ENCODE results near the gene PRUNE2. TPM values are rescaled to one million over a fixed set of nuclear protein-coding genes. Genes with fewer than 3 reads are reported as not detected.
"Not testable (repeated sequence)": the region's sequence is repeated elsewhere in the genome, so short reads cannot be mapped to it uniquely, and the experiment has no call there.

PRUNE2 gene, protein sequence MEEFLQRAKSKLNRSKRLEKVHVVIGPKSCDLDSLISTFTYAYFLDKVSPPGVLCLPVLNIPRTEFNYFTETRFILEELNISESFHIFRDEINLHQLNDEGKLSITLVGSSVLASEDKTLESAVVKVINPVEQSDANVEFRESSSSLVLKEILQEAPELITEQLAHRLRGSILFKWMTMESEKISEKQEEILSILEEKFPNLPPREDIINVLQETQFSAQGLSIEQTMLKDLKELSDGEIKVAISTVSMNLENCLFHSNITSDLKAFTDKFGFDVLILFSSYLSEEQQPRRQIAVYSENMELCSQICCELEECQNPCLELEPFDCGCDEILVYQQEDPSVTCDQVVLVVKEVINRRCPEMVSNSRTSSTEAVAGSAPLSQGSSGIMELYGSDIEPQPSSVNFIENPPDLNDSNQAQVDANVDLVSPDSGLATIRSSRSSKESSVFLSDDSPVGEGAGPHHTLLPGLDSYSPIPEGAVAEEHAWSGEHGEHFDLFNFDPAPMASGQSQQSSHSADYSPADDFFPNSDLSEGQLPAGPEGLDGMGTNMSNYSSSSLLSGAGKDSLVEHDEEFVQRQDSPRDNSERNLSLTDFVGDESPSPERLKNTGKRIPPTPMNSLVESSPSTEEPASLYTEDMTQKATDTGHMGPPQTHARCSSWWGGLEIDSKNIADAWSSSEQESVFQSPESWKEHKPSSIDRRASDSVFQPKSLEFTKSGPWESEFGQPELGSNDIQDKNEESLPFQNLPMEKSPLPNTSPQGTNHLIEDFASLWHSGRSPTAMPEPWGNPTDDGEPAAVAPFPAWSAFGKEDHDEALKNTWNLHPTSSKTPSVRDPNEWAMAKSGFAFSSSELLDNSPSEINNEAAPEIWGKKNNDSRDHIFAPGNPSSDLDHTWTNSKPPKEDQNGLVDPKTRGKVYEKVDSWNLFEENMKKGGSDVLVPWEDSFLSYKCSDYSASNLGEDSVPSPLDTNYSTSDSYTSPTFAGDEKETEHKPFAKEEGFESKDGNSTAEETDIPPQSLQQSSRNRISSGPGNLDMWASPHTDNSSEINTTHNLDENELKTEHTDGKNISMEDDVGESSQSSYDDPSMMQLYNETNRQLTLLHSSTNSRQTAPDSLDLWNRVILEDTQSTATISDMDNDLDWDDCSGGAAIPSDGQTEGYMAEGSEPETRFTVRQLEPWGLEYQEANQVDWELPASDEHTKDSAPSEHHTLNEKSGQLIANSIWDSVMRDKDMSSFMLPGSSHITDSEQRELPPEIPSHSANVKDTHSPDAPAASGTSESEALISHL (N-terminal part only)
- total RNA-seq = 10 to 100 TPM; 58.6 to 78.9 TPM

DNA sequence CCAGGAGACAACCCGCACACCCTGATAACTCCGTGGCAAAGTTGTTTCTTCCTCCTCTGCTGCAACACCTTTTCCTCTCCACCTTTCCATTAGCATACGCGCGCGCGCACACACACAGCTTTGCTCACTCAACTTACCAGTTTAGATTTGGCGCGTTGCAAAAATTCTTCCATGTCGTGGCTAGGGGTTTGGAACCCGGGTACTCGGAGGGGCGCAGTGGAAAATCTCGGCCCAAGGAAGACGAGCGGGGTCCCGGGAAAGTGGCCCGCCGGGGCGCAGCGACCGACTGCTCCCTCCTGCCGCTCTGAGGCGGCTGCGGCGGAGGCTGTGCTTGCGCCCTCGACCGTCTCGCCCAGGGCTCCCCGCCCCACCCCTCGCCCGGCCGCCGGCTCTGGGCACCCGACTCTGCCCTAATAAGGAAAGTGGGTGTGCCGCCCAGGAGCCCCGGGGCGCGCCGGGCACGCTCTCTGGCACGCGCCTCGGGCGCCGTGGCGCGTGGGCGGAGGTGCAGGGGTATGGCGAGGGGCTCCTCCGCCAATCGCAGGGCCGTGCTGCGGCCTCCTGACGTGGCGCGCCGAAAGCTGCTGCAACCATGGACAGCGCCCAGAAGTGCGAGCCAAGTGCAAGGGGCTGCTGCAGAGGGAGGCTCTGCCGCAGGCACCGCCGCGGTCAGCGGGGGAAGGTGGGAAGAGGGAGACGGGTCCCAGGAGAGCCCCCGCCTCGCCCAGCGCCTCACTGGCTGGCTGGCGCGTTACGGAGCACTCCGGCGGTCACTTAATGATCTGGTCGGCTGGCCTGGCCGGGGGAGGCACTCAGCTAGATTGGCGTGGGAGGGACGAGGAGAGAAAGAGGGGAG lies at the start of gene PRUNE2:
Gene PRUNE2, minus strand, starts transcription at position 324 of the 856 bp plus-strand sequence. Its CDS starts 151 bp downstream, at position 173.
- TF ChIP-seq, protein P1, sequence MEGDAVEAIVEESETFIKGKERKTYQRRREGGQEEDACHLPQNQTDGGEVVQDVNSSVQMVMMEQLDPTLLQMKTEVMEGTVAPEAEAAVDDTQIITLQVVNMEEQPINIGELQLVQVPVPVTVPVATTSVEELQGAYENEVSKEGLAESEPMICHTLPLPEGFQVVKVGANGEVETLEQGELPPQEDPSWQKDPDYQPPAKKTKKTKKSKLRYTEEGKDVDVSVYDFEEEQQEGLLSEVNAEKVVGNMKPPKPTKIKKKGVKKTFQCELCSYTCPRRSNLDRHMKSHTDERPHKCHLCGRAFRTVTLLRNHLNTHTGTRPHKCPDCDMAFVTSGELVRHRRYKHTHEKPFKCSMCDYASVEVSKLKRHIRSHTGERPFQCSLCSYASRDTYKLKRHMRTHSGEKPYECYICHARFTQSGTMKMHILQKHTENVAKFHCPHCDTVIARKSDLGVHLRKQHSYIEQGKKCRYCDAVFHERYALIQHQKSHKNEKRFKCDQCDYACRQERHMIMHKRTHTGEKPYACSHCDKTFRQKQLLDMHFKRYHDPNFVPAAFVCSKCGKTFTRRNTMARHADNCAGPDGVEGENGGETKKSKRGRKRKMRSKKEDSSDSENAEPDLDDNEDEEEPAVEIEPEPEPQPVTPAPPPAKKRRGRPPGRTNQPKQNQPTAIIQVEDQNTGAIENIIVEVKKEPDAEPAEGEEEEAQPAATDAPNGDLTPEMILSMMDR (IDR thresholded peaks at IDR 0.05) = peak in 1 of 4 experiments; percentile 9
- TF ChIP-seq POLR2AphosphoS5 (IDR thresholded peaks at IDR 0.05) = peak; percentile 29
- TF ChIP-seq POLR2A (IDR thresholded peaks at IDR 0.05) = peak; percentile 32
- H3K9me3 ChIP-seq = no peaks in the 10 kb centered on the region
- peak within 1 kb of the TSS; percentile 56 to 72 for H3K27ac ChIP-seq
- H3K4me3 ChIP-seq = peak within 1 kb of the TSS; percentile 33 to 45
- 1% methylated on average over 78 of the region's 79 CpGs for WGBS
- no peaks in the 10 kb centered on the region for H3K4me1 ChIP-seq (replicated peaks)
- DNase-seq (ENCODE audit: low spot score) = peak; percentile 55
- no peaks in the 10 kb centered on the region for H3K27me3 ChIP-seq (replicated peaks; ENCODE audit: insufficient read depth)
- H3K36me3 ChIP-seq = no peaks in the 10 kb centered on the region
- intact Hi-C loops (cut with DNase I) = loop anchor here (5.0 to 10.0 kb wide), 3 partner anchors 79 to 144 kb away; partner anchors contain the start of gene PCA3

DNA sequence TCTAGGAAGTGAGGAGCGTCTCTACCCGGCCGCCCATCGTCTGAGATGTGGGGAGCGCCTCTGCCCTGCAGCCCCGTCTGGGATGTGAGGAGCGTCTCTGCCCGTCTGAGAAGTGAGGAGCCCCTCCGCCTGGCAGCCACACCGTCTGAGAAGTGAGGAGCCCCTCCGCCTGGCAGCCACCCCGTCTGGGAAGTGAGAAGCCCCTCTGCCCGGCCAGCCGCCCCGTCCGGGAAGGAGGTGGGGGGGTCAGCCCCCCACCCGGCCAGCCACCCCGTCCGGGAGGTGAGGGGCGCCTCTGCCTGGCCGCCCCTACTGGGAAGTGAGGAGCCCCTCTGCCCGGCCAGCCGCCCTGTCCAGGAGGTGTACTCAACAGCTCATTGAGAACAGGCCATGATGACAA lies 49.5 kb upstream of the PRUNE2 start:
- H3K4me1 ChIP-seq (replicated peaks); DNase-seq (ENCODE audit: low spot score); H3K36me3 ChIP-seq; H3K4me3 ChIP-seq; H3K27ac ChIP-seq; H3K27me3 ChIP-seq (replicated peaks; ENCODE audit: insufficient read depth); intact Hi-C loops (cut with DNase I); H3K9me3 ChIP-seq: not testable (repeated sequence)
- WGBS = 95% methylated on average over 17 of the region's 23 CpGs

DNA sequence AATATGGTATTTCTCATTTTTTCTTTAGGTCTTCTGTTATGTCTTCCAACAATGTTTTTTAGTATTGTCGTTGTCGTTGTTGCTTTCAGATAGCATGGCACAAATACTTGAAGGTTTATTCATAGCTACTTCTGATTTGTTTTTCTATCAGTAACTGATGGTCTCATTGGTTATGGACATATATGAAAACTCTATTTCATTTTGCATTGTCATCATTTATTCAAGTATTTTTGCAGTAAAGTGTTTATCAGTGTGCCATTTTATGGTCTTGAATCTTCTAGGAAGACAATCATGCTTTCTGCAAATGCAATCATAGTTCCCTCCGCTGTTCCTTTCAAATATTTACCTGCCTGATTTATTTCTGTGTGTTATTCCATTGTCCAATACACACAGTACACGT lies 44.0 kb upstream of the PRUNE2 start:
- Histone ChIP-seq H3K36me3 (no peaks in the 10 kb centered on the region), H3K9me3 (no peaks in the 10 kb centered on the region), H3K4me1 (replicated peaks) (no peaks in the 10 kb centered on the region), H3K27ac (no peak overlapping the region), H3K4me3 (no peak overlapping the region), H3K27me3 (replicated peaks; ENCODE audit: insufficient read depth) (no peaks in the 10 kb centered on the region)
- intact Hi-C loops (cut with DNase I) = no loop called here
- WGBS = 84% methylated on average over 4 of the region's 4 CpGs
- no peak for TF ChIP-seq POLR2AphosphoS5 (IDR thresholded peaks at IDR 0.05)
- TF ChIP-seq, protein P1 (IDR thresholded peaks at IDR 0.05) = no peak
- TF ChIP-seq POLR2A (IDR thresholded peaks at IDR 0.05) = no peak
- DNase-seq (ENCODE audit: low spot score) = no peak

DNA sequence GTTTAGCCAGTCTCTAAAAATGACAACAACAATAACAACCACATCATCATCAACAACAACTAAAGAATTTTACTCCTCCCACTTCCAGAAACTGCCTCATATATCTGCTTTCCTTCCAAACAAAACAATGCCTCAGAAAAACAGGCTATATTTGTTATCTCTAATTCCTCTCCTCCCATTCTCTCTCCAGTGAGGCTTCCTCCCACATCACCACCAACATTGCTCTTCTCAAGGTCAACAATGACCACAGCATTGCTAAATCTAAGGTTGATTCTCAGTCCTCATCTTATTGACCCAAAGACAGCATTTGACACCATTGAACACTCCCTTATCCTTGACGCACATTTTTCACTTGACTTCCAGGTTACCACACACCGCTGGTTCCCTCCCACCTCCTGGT lies 38.1 kb upstream of the PRUNE2 start:
- 92% methylated on average over 2 of the region's 2 CpGs for WGBS
- Histone ChIP-seq H3K4me3 (no peak overlapping the region), H3K9me3 (no peaks in the 10 kb centered on the region), H3K27ac (no peak overlapping the region), H3K27me3 (replicated peaks; ENCODE audit: insufficient read depth) (no peaks in the 10 kb centered on the region), H3K4me1 (replicated peaks) (no peaks in the 10 kb centered on the region), H3K36me3 (no peaks in the 10 kb centered on the region)
- TF ChIP-seq, protein P1 (IDR thresholded peaks at IDR 0.05) = no peak
- no peak for TF ChIP-seq POLR2AphosphoS5 (IDR thresholded peaks at IDR 0.05)
- no peak for TF ChIP-seq POLR2A (IDR thresholded peaks at IDR 0.05)
- DNase-seq (ENCODE audit: low spot score) = no peak
- intact Hi-C loops (cut with DNase I) = no loop called here

Data from prostate gland (tissue), 2 donors.